Endothelial cell of umbilical vein (primary cell): ENCODE data around the gene SEL1L2.

Source experiments
- FOS ChIP-seq: IDR thresholded peaks from 2 replicates; pipeline ENCODE4 v1.6.1; 2011; ENCODE audit warnings: mild to moderate bottlenecking, low read length, moderate library complexity, borderline replicate concordance; ENCODE audit not compliant: insufficient read depth
- JUN ChIP-seq: IDR thresholded peaks from 2 replicates; pipeline ENCODE4 v1.6.1; 2011; ENCODE audit warnings: borderline replicate concordance, low read depth; ENCODE audit not compliant: insufficient read length, insufficient read depth
- MAX ChIP-seq: IDR thresholded peaks from 2 replicates; pipeline ENCODE4 v1.6.1; 2011; ENCODE audit not compliant: insufficient read depth, insufficient read length
- POLR2A ChIP-seq: IDR thresholded peaks from 2 replicates; pipeline ENCODE4 v1.6.1; 2012; ENCODE audit warnings: low read depth, mild to moderate bottlenecking, control low read depth, low read length
- POLR2AphosphoS5 ChIP-seq: IDR thresholded peaks from 2 replicates; pipeline ENCODE4 v1.6.1; 2012; ENCODE audit warnings: low read depth, mild to moderate bottlenecking, control low read depth, low read length, moderate library complexity; ENCODE audit not compliant: insufficient read depth
- TF ChIP-seq, protein P1 (sequence below), 2 donors: IDR thresholded peaks; 1 replicate in 1 of 2; 2 replicates in 1 of 2; pipeline ENCODE4 v1.5.1; 2011; ENCODE audit warnings: low read length in 2 of 2, mild to moderate bottlenecking in 2 of 2, moderate library complexity in 2 of 2, control low read depth in 1 of 2, inconsistent platforms in 1 of 2, low read depth in 1 of 2; ENCODE audit not compliant: insufficient read depth in 1 of 2; ENCODE audit errors: extremely low read depth in 1 of 2

- TF ChIP-seq, protein P1, sequence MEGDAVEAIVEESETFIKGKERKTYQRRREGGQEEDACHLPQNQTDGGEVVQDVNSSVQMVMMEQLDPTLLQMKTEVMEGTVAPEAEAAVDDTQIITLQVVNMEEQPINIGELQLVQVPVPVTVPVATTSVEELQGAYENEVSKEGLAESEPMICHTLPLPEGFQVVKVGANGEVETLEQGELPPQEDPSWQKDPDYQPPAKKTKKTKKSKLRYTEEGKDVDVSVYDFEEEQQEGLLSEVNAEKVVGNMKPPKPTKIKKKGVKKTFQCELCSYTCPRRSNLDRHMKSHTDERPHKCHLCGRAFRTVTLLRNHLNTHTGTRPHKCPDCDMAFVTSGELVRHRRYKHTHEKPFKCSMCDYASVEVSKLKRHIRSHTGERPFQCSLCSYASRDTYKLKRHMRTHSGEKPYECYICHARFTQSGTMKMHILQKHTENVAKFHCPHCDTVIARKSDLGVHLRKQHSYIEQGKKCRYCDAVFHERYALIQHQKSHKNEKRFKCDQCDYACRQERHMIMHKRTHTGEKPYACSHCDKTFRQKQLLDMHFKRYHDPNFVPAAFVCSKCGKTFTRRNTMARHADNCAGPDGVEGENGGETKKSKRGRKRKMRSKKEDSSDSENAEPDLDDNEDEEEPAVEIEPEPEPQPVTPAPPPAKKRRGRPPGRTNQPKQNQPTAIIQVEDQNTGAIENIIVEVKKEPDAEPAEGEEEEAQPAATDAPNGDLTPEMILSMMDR (IDR thresholded peaks at IDR 0.05; ENCODE audit: extremely low read depth in 1 of 2, insufficient read depth in 1 of 2, low read depth in 1 of 2, low read length in 2 of 2): no peak
- no peak for TF ChIP-seq JUN
- no peak for TF ChIP-seq MAX
- no peak for TF ChIP-seq POLR2AphosphoS5
- TF ChIP-seq POLR2A: no peak
- no peak for TF ChIP-seq FOS
These were observed 42.7 kb downstream of the SEL1L2 start for GRCh38 chr20:13947719-13948118.
